HCT116 (cell line): ENCODE results near the gene RNF215. TPM values are rescaled to one million over a fixed set of nuclear protein-coding genes. Genes with fewer than 3 reads are reported as not detected.
A peak's percentile ranks its signal among the peaks of the same experiment; 100 is the strongest.

ENCODE experiments used
- ATAC-seq: fragments of 200-7000 bp; cut with Tn5 transposase; 2 replicates; pipeline ENCODE4 v1.9.1; 2020; ENCODE audit warnings: mild to moderate bottlenecking, moderate library complexity
- BruUV-seq: library from RNA; stranded (reverse); fragments of 400-500 nt; replicated peaks from 2 replicates; lab custom pipeline; 2021; lab: Mats Ljungman, UMichigan
- CTCF ChIA-PET: fragments of 300-600 bp; sonication (Branson Sonifier 250); formaldehyde crosslinking; loops from one replicate; lab custom pipeline; 2021; ENCODE audit warnings: antibody characterized with exemption; lab: Charles Lee
- POLR2A ChIA-PET: fragments of 300-600, 350-600 bp; sonication (Branson Sonifier 250); formaldehyde crosslinking; loops from one replicate; lab custom pipeline; 2021; ENCODE audit warnings: antibody characterized with exemption; lab: Charles Lee
- RAD21 ChIA-PET, 2 experiments: fragments of 300-600 bp; sonication (Branson Sonifier 250); formaldehyde crosslinking; loops; one replicate each; lab custom pipeline; 2023; ENCODE audit warnings: low total read pairs in 2 of 2; ENCODE audit not compliant: uncharacterized antibody in 2 of 2, unreplicated experiment in 2 of 2, low non-redundant PET in 1 of 2; lab: Charles Lee
- DNase-seq: peaks from one replicate; pipeline ENCODE4 v3.0.0-alpha.2; 2010; ENCODE audit warnings: low read depth, low spot score
- H2AFZ ChIP-seq: fragments of 200-600 bp; shearing (Covaris generic), sonication (generic); 2 replicates; pipeline ENCODE4 v1.6.1; 2017; ENCODE audit warnings: low read depth, mixed run types, mixed read lengths, antibody characterized with exemption, low read length; ENCODE audit not compliant: poor library complexity, severe bottlenecking
- H3K27ac ChIP-seq: 2 replicates; pipeline ENCODE4 v1.5.1; 2012; ENCODE audit warnings: low read depth, low read length
- H3K27me3 ChIP-seq: fragments of 200-600 bp; sonication (generic); 2 replicates; pipeline ENCODE4 v1.6.1; 2016; ENCODE audit warnings: mixed run types, low read length, mixed read lengths; ENCODE audit not compliant: insufficient read depth
- H3K36me3 ChIP-seq, 2 experiments: fragments of 200-500 bp in 1 of 2; fragments of 200-600 bp in 1 of 2; sonication (Bioruptor generic) in 1 of 2; sonication (generic) in 1 of 2; 2 replicates each; pipeline versions ENCODE4 v1.5.1 to v1.6.1; 2014 to 2016; ENCODE audit warnings: low read length in 2 of 2, inconsistent platforms in 1 of 2, mixed read lengths in 1 of 2, mixed run types in 1 of 2; ENCODE audit not compliant: insufficient read depth in 2 of 2, control insufficient read depth in 1 of 2
- H3K4me1 ChIP-seq, 2 experiments: fragments of 200-600 bp in 1 of 2; sonication (generic) in 1 of 2; 2 replicates each; pipeline versions ENCODE4 v1.5.1 to v1.6.1; 2012 to 2017; ENCODE audit warnings: low read length in 2 of 2, inconsistent platforms in 1 of 2, mild to moderate bottlenecking in 1 of 2, mixed read lengths in 1 of 2, mixed run types in 1 of 2, moderate library complexity in 1 of 2; ENCODE audit not compliant: insufficient read depth in 2 of 2, control insufficient read depth in 1 of 2
- H3K4me2 ChIP-seq: fragments of 200-600 bp; sonication (generic); 2 replicates; pipeline ENCODE4 v1.6.1; 2017; ENCODE audit warnings: mixed run types, low read length, mixed read lengths
- H3K4me3 ChIP-seq, 2 experiments: fragments of 200-600 bp in 1 of 2; sonication (generic) in 1 of 2; replicated peaks in 1 of 2; 2 replicates each; pipeline ENCODE4 v1.5.1; 2011 to 2016; ENCODE audit warnings: low read length in 2 of 2, control low read depth in 1 of 2, low read depth in 1 of 2, mild to moderate bottlenecking in 1 of 2, mixed read lengths in 1 of 2, mixed run types in 1 of 2
- H3K79me2 ChIP-seq: fragments of 200-600 bp; sonication (generic); 2 replicates; pipeline ENCODE4 v1.6.1; 2017; ENCODE audit warnings: mild to moderate bottlenecking, mixed run types, low read length, moderate library complexity, mixed read lengths; ENCODE audit not compliant: insufficient read depth
- H3K9ac ChIP-seq: fragments of 200-600 bp; sonication (generic); 2 replicates; pipeline ENCODE4 v1.6.1; 2016; ENCODE audit warnings: low read length, mixed read lengths
- H3K9me2 ChIP-seq: fragments of 200-600 bp; sonication (generic), shearing (Covaris generic); 2 replicates; pipeline ENCODE4 v1.6.1; 2017; ENCODE audit warnings: mixed run types, mild to moderate bottlenecking, moderate library complexity; ENCODE audit not compliant: insufficient read depth
- H3K9me3 ChIP-seq, 2 experiments: fragments of 200-500 bp in 1 of 2; fragments of 200-600 bp in 1 of 2; sonication (Bioruptor generic) in 1 of 2; sonication (generic) in 1 of 2; 2 replicates each; pipeline ENCODE4 v1.6.1; 2014 to 2017; ENCODE audit warnings: low read length in 2 of 2, mixed read lengths in 2 of 2, inconsistent platforms in 1 of 2, low read depth in 1 of 2, mild to moderate bottlenecking in 1 of 2, mixed run types in 1 of 2, moderate library complexity in 1 of 2; ENCODE audit not compliant: control insufficient read depth in 1 of 2, insufficient read depth in 1 of 2
- H4K20me1 ChIP-seq: fragments of 200-600 bp; sonication (generic), shearing (Covaris generic); 2 replicates; pipeline ENCODE4 v1.6.1; 2017; ENCODE audit warnings: mixed run types, mild to moderate bottlenecking, moderate library complexity; ENCODE audit not compliant: insufficient read depth
- CBX3 ChIP-seq: IDR thresholded peaks from 2 replicates; pipeline ENCODE4 v1.6.1; 2012; ENCODE audit warnings: low read depth
- EGR1 ChIP-seq: IDR thresholded peaks from 2 replicates; pipeline ENCODE4 v1.6.1; 2012; ENCODE audit warnings: low read depth
- EZH2phosphoT487 ChIP-seq: fragments of 200-600 bp; IDR thresholded peaks from 2 replicates; pipeline ENCODE4 v1.6.1; 2018; ENCODE audit warnings: antibody characterized with exemption, borderline replicate concordance
- FOSL1 ChIP-seq: IDR thresholded peaks from 2 replicates; pipeline ENCODE4 v1.6.1; 2012; ENCODE audit warnings: low read depth
- JUND ChIP-seq: IDR thresholded peaks from 2 replicates; pipeline ENCODE4 v1.6.1; 2012
- POLR2A ChIP-seq: IDR thresholded peaks from 2 replicates; pipeline ENCODE4 v1.7.0; 2011; ENCODE audit warnings: borderline replicate concordance; ENCODE audit not compliant: insufficient read depth, insufficient read length; ENCODE audit errors: extremely low read depth
- POLR2AphosphoS5 ChIP-seq: IDR thresholded peaks from 2 replicates; pipeline ENCODE4 v1.6.1; 2011; ENCODE audit warnings: mild to moderate bottlenecking, low read depth, low read length, moderate library complexity
- SIN3A ChIP-seq: IDR thresholded peaks from 2 replicates; pipeline ENCODE4 v1.6.1; 2012; ENCODE audit warnings: low read depth
- SRF ChIP-seq: IDR thresholded peaks from 2 replicates; pipeline ENCODE4 v1.6.1; 2012; ENCODE audit warnings: low read depth
- ZFX ChIP-seq: fragments of 450-650 bp; IDR thresholded peaks from 2 replicates; pipeline ENCODE4 v1.6.1; 2017
- intact Hi-C: fragments of 100-400 bp; cut with micrococcal nuclease; formaldehyde crosslinking; loops from 2 replicates; pipeline ENCODE4 v1.10.0; 2022
- total RNA-seq: library from RNA; stranded (reverse); gene quantifications from one replicate; pipeline ENCODE4 v1.2.1, GENCODE V29; 2021; ENCODE audit not compliant: unreplicated experiment
- TF ChIP-seq, protein P1 (sequence below): IDR thresholded peaks from 2 replicates; pipeline ENCODE4 v1.6.1; 2011; ENCODE audit warnings: mild to moderate bottlenecking, low read length, moderate library complexity; ENCODE audit not compliant: insufficient replicate concordance; ENCODE audit errors: extremely low read depth

RNF215 gene
- total RNA-seq, 1 experiment from 2014 or later, result 20.2 TPM

DNA sequence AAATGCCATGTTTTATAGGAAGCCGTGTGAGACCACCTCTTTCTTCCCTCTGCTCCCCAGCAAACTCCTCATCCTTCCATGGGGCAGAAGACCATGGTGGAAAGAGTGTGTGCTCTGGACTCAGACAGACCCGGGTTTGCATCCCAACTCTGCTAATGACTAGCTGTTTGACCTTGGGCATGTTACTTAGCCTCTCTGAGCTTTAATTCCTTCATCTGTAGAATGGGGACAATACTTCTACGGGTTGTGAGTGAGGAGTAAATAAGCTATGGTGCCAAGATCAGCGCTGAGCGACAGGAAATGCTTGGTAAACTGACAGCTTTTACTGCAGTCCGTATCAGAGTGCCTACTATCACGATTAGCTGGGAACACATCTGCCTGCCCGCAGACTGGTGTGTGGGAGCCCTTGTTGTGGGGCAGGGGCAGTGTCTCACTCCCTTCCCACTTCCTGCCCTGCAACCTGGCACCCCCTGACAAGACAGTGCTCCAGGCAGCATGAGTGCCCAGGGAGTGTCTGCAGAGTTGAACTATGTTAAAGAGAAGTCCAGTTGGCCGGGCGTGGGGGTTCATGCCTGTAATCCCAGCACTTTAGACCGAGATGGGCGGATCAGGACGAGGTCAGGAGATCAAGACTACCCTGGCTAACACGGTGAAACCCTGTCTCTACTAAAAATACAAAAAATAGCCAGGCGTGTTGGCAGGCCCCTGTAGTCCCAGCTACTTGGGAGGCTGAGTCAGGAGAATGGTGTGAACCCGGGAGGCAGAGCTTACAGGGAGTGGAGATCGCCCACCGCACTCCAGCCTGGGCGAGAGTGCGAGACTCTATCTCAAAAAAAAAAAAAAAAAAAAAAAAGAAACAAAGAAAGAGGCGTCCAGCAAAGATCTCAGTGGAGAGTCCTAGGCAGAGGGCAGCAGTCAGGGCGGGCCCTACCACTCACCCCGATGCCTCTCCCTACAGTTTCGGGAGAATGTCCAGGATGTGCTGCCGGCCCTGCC is 11.8 kb upstream of the RNF215 start:
- BruUV-seq, result no TSS peak
- Histone ChIP-seq H3K27me3 (no peaks in the 10 kb centered on the region), H3K9ac (peak overlapping the region; percentile 91; the same call in 1 of the 2 replicates), H3K27ac (no peak overlapping the region), H3K9me2 (no peaks in the 10 kb centered on the region), H3K4me3 (peak overlapping the region; percentile 80 to 94; a peak in 2 of 4 replicates)
- DNase-seq, result no peak
- TF ChIP-seq EGR1 (no peak), POLR2AphosphoS5 (no peak), EZH2phosphoT487 (no peak), CBX3 (no peak), SRF (no peak), FOSL1 (no peak), SIN3A (no peak), POLR2A (no peak), JUND (no peak), ZFX (no peak)
- TF ChIP-seq, protein P1, sequence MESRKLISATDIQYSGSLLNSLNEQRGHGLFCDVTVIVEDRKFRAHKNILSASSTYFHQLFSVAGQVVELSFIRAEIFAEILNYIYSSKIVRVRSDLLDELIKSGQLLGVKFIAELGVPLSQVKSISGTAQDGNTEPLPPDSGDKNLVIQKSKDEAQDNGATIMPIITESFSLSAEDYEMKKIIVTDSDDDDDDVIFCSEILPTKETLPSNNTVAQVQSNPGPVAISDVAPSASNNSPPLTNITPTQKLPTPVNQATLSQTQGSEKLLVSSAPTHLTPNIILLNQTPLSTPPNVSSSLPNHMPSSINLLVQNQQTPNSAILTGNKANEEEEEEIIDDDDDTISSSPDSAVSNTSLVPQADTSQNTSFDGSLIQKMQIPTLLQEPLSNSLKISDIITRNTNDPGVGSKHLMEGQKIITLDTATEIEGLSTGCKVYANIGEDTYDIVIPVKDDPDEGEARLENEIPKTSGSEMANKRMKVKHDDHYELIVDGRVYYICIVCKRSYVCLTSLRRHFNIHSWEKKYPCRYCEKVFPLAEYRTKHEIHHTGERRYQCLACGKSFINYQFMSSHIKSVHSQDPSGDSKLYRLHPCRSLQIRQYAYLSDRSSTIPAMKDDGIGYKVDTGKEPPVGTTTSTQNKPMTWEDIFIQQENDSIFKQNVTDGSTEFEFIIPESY, result no peak
- TF ChIP-seq, all 23 proteins: peak for 0
- Histone ChIP-seq H3K79me2 (peaks cover 44% of the 10 kb centered on the region), H3K9me3 (no peaks in the 10 kb centered on the region), H3K4me1 (peaks cover 19 to 45% of the 10 kb centered on the region in 2 experiments; a peak in 3 of 4 replicates), H3K4me2 (peak overlapping the region; percentile 98), H3K36me3 (peaks cover 0 to 19% of the 10 kb centered on the region in 2 experiments; a peak in 2 of 4 replicates), H4K20me1 (no peaks in the 10 kb centered on the region), H2AFZ (no peak overlapping the region)
- intact Hi-C loops, result no loop called here
- CTCF ChIA-PET, result interaction anchor here (2.2 kb wide), 1 partner anchor 12 kb away, joined by 6 read pairs; the partner anchor contains the start of gene RNF215
- RAD21 ChIA-PET, result no interaction called here
- POLR2A ChIA-PET, result no interaction called here
- no peak for ATAC-seq
